BLaER1 (cell line): Measurements from ENCODE around the gene PER3.

Source experiments
- H3K27ac ChIP-seq: shearing (Covaris generic); formaldehyde crosslinking; 2 replicates; pipeline ENCODE4 v1.8.1; 2022
- H3K27me3 ChIP-seq: shearing (Covaris generic); formaldehyde crosslinking; 2 replicates; pipeline ENCODE4 v1.8.1; 2022
- H3K36me3 ChIP-seq: shearing (Covaris generic); formaldehyde crosslinking; 2 replicates; pipeline ENCODE4 v1.8.1; 2022
- H3K4me1 ChIP-seq: shearing (Covaris generic); formaldehyde crosslinking; 2 replicates; pipeline ENCODE4 v1.8.1; 2022
- H3K4me2 ChIP-seq: shearing (Covaris generic); formaldehyde crosslinking; 2 replicates; pipeline ENCODE4 v1.8.1; 2022
- H3K4me3 ChIP-seq: shearing (Covaris generic); formaldehyde crosslinking; 2 replicates; pipeline ENCODE4 v1.8.1; 2022
- H3K9ac ChIP-seq: shearing (Covaris generic); formaldehyde crosslinking; 2 replicates; pipeline ENCODE4 v1.8.1; 2022
- H3K9me3 ChIP-seq: shearing (Covaris generic); formaldehyde crosslinking; 2 replicates; pipeline ENCODE4 v1.8.1; 2022
- H4K20me1 ChIP-seq: shearing (Covaris generic); formaldehyde crosslinking; 2 replicates; pipeline ENCODE4 v1.8.1; 2022
- Cebpa-rat ChIP-seq: shearing (Covaris generic); IDR thresholded peaks from 2 replicates; pipeline ENCODE4 v1.8.1; 2022

Gene PER3

GRCh38 chr1:7865978-7866377 lies 81.9 kb downstream of the PER3 start:
- no peaks in the 10 kb centered on the region for H4K20me1 ChIP-seq
- no peak overlapping the region for H3K27ac ChIP-seq
- no peak overlapping the region for H3K4me3 ChIP-seq
- no peak overlapping the region for H3K4me2 ChIP-seq
- H3K27me3 ChIP-seq: no peaks in the 10 kb centered on the region
- H3K36me3 ChIP-seq: no peaks in the 10 kb centered on the region
- H3K9ac ChIP-seq: no peak overlapping the region
- no peaks in the 10 kb centered on the region for H3K4me1 ChIP-seq
- H3K9me3 ChIP-seq: no peaks in the 10 kb centered on the region
- no peak for TF ChIP-seq Cebpa-rat

- Histone ChIP-seq H3K27me3 (no peaks in the 10 kb centered on the region), H3K4me2 (no peak overlapping the region), H3K4me1 (no peaks in the 10 kb centered on the region), H3K4me3 (no peak overlapping the region), H3K9ac (no peak overlapping the region), H3K27ac (no peak overlapping the region), H3K36me3 (no peaks in the 10 kb centered on the region), H4K20me1 (no peaks in the 10 kb centered on the region), H3K9me3 (no peaks in the 10 kb centered on the region)
- TF ChIP-seq Cebpa-rat: no peak
Observed at GRCh38 chr1:7868070-7868780, 84.1 kb downstream of the PER3 start.

GRCh38 chr1:7869136-7869920 lies 85.2 kb downstream of the PER3 start:
- Histone ChIP-seq H3K27ac (no peak overlapping the region), H3K36me3 (no peaks in the 10 kb centered on the region), H4K20me1 (no peaks in the 10 kb centered on the region), H3K9me3 (peaks cover 1% of the 10 kb centered on the region; the same call in 1 of the 2 replicates), H3K9ac (no peak overlapping the region), H3K4me1 (no peaks in the 10 kb centered on the region), H3K27me3 (no peaks in the 10 kb centered on the region), H3K4me3 (no peak overlapping the region), H3K4me2 (no peak overlapping the region)
- no peak for TF ChIP-seq Cebpa-rat

- Histone ChIP-seq H3K27ac (no peak overlapping the region), H3K4me2 (no peak overlapping the region)
- TF ChIP-seq Cebpa-rat: no peak
Observed at GRCh38 chr1:7871136-7871535, 87.0 kb downstream of the PER3 start.

DNA sequence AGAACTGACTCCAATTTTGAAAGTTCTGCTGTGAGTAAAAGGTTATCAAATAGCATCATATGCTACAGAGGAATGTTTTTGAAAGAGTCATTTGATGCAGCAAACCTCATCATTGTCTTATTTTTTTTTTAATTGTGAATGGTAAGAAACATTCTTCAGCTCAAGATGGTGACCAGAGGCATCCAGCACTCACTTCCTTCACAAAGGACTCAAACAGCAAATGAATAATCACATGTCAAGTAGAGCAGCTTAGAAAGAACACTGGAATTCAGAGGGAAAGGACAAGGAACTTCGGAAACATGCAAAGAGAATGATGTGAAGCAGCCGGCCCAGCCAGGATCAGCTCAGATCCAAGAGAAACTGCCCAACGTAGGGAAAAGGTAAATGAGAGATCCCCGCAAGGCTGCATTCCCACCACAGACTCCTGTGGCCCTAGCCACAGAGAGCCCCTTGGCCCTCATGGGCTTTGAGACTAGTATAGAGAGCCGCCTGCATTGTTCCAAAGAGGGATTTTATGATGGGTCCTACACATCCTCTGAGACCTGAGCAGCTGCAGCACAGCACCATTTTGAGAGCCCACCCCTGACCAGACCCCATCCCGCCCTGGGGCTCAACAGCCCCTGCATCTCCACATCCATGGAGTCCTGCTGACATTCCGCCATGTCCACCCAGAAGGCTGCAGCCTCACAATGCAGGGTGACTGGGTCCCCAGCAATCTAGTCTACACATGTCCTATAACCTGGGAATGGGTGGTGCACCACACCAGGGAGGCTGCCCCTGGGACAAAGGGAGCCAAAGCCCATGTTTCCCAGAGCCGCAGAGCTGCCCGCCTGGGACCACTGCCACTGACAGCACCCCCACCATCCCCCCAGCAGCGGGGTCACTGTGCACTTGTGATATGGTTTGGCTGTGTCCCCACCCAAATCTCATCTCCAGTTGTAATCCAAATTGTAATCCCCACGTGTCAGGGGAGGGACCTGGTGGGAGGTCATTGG lies 90.0 kb downstream of the PER3 start:
- Histone ChIP-seq H3K4me2 (no peak overlapping the region), H3K4me3 (no peak overlapping the region), H3K27ac (no peak overlapping the region), H3K9me3 (peaks cover 35% of the 10 kb centered on the region), H4K20me1 (no peaks in the 10 kb centered on the region), H3K27me3 (no peaks in the 10 kb centered on the region), H3K36me3 (no peaks in the 10 kb centered on the region), H3K9ac (no peak overlapping the region), H3K4me1 (no peaks in the 10 kb centered on the region)
- no peak for TF ChIP-seq Cebpa-rat

More at GRCh38 chr1:7871136-7871535, 87.0 kb downstream of the PER3 start:
- H3K4me1 ChIP-seq: no peaks in the 10 kb centered on the region
- no peaks in the 10 kb centered on the region for H3K36me3 ChIP-seq
- H3K9me3 ChIP-seq: peaks cover 14% of the 10 kb centered on the region
- H4K20me1 ChIP-seq: no peaks in the 10 kb centered on the region
- no peak overlapping the region for H3K4me3 ChIP-seq
- H3K9ac ChIP-seq: no peak overlapping the region
- no peaks in the 10 kb centered on the region for H3K27me3 ChIP-seq

DNA sequence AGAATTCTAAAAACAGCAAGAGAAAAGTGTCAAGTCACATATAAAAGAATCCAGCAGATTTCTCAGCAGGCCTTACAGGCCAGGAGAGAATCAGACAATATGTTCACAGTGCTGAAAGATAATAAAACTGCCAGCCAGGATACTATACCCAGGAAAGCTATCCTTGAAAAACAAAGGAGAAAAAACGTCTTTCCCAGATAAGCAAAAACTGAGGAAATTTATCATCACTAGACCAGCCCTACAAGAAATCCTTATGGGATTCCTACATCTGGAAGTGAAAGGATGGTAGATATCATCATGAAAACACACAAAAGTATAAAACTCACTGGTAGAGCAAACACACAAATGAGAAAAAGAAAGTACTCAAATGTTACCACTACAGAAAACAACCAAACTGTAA lies 93.9 kb downstream of the PER3 start:
- Histone ChIP-seq H3K9me3 (peaks cover 35% of the 10 kb centered on the region), H3K27ac (no peak overlapping the region), H4K20me1 (no peaks in the 10 kb centered on the region), H3K27me3 (no peaks in the 10 kb centered on the region), H3K4me3 (no peak overlapping the region), H3K36me3 (no peaks in the 10 kb centered on the region), H3K9ac (no peak overlapping the region), H3K4me2 (no peak overlapping the region), H3K4me1 (no peaks in the 10 kb centered on the region)
- TF ChIP-seq Cebpa-rat: no peak

DNA sequence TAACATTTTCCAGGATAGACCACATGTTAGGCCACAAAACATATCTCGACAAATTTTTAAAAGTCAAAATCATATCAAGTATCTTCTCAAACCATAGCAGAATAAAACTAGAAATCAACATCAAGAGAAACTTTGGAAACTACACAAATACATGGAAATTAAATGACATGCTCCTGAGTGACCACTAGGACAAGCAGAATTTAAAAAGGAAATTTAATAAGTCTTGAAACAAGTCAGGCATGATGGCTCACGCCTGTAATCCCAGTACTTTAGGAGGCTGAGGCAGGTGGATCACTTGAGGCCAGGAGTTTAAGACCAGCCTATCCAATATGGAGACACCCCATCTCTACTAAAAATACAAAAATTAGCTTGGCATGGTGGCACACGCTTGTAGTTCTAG lies 95.1 kb downstream of the PER3 start:
- no peak for TF ChIP-seq Cebpa-rat
- Histone ChIP-seq H3K4me1 (no peaks in the 10 kb centered on the region), H3K9ac (no peak overlapping the region), H3K36me3 (no peaks in the 10 kb centered on the region), H3K27me3 (no peaks in the 10 kb centered on the region), H3K4me3 (no peak overlapping the region), H4K20me1 (no peaks in the 10 kb centered on the region), H3K9me3 (peaks cover 35% of the 10 kb centered on the region), H3K27ac (no peak overlapping the region), H3K4me2 (no peak overlapping the region)

GRCh38 chr1:7884757-7885156 lies 100.7 kb downstream of the PER3 start:
- H3K36me3 ChIP-seq: no peaks in the 10 kb centered on the region
- H3K4me2 ChIP-seq: no peak overlapping the region
- H4K20me1 ChIP-seq: no peaks in the 10 kb centered on the region
- H3K4me1 ChIP-seq: no peaks in the 10 kb centered on the region
- no peak overlapping the region for H3K4me3 ChIP-seq
- no peak overlapping the region for H3K27ac ChIP-seq
- no peaks in the 10 kb centered on the region for H3K27me3 ChIP-seq
- H3K9ac ChIP-seq: no peak overlapping the region
- no peak for TF ChIP-seq Cebpa-rat
- H3K9me3 ChIP-seq: peaks cover 6% of the 10 kb centered on the region; the same call in 1 of the 2 replicates

DNA sequence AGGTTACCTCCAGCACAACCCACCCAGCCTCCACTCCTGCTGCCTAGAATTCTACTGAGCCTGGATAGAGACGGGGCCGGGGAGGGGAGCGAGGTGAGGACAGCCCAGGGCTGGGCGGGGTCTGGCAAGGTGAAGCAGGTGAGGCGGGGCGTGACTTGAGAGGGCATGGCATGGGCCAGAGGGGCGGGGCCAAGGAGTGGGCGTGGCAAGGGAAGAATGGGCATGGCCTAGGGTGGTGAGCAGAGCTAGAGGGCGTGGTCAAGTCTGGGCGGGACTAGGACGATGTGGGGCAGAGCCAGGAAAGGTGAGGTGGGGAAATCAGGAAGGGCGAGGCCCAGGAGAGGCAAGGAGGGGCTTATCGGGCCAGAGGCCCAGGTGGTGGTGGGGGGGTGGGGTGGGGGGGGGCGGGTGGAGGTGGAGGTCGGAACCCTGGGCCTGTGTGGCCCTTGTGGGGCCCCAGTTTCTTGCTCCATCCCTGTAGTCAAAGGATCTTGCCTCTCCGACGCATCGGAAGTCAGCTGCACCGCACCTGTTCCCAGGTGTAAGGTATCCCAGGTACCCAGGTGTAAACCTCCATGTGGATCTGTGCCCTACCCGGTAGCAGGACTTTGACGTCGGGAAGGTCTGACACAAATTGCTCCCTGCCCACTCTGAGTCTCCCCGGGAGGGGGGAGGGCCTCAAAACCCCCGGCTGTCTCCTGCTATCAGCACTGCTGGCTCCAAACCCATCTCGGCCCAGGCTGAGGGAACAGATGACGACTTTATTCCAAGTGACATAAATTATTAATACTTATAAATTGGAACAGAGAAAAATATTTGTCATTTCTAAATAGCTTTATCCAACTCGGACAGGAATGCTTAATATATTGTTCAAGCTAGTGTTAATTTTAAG lies 101.7 kb downstream of the PER3 start:
- no peak overlapping the region for H3K4me2 ChIP-seq
- H3K4me3 ChIP-seq: no peak overlapping the region
- no peaks in the 10 kb centered on the region for H3K36me3 ChIP-seq
- no peak for TF ChIP-seq Cebpa-rat
- H3K4me1 ChIP-seq: no peaks in the 10 kb centered on the region
- no peak overlapping the region for H3K9ac ChIP-seq
- H3K27me3 ChIP-seq: no peaks in the 10 kb centered on the region
- H4K20me1 ChIP-seq: no peaks in the 10 kb centered on the region
- peaks cover 6% of the 10 kb centered on the region; the same call in 1 of the 2 replicates for H3K9me3 ChIP-seq
- no peak overlapping the region for H3K27ac ChIP-seq
